HG03135 (cell line): Measurements from ENCODE around the gene CUX1.
A peak's percentile ranks its signal among the peaks of the same experiment; 100 is the strongest.
"Not testable (repeated sequence)": the region's sequence is repeated elsewhere in the genome, so short reads cannot be mapped to it uniquely, and the experiment has no call there.

Experiments
- ATAC-seq: cut with Tn5 transposase; IDR thresholded peaks from one replicate; pipeline ENCODE4 v1.9.1; 2021; ENCODE audit warnings: mild to moderate bottlenecking, moderate library complexity; ENCODE audit not compliant: unreplicated experiment

Gene CUX1

DNA sequence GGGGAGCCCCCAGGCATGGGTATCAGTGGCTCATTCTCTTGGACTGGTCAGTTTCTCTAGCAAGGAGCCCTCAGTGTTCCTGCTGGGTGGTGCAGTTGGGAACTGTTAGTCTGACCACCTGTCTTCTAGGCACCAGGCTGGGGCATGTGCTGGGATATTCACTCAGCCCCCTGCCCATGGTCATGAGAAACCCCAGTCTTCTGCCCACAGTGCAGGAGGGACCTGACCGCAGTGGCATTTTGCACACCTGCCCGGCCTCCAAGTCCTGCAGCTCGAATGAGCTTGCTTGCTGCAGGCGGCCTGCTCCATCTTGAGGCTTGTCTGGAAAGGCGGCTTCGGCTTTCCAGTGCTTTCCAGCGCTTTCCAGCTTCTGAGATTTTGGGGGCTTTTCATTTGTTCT is 36.3 kb downstream of the CUX1 start:
- ATAC-seq, result no peak

GRCh38 chr7:101854084-101854865 is 36.8 kb downstream of the CUX1 start:
- no peak for ATAC-seq

- peak; percentile 88 for ATAC-seq
Measured at GRCh38 chr7:101856473-101857357, 39.3 kb downstream of the CUX1 start.

GRCh38 chr7:101857358-101857811 is 40.0 kb downstream of the CUX1 start:
- peak; percentile 27 for ATAC-seq

GRCh38 chr7:101858437-101859385 is 41.3 kb downstream of the CUX1 start:
- ATAC-seq, result no peak

DNA sequence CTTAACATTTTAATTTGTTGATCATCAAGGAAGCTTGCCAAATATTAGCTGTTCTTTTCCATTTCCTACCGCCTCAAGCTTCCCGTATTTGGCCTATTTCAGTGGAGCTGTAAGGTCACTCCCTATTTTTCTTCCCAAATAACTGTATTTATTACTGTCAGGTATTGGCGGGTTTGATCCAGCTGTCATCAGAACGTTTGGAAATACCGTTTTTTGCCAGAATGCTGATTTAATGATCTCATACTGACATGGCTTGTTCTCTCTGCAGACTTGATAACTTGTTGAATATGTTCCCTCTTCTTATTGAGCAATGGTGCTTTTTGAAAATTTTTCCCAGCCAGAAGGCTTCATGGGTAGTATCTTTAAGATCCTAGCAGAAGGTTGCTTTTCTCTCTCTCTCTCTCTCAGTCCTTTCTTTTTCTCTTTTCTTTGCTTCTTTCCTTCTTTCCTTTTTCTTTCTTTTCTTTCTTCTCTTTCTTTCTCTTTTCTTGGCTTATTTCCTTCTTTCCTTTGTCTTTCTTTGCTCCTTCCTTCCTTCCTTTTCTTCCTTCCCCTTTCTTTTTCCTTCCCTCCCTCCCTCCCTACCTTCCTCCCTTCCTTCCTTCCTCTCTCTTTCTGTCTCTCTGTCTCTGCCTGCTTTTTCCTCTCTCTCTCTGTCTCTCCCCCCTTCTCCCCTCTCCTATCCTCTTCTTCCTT is 42.1 kb downstream of the CUX1 start:
- no peak for ATAC-seq

- ATAC-seq, result no peak
Measured at GRCh38 chr7:101860316-101861217, 43.1 kb downstream of the CUX1 start.

GRCh38 chr7:101861218-101861775 is 43.9 kb downstream of the CUX1 start:
- no peak for ATAC-seq

- ATAC-seq, result no peak
Measured at GRCh38 chr7:101862280-101863220, 45.1 kb downstream of the CUX1 start.

DNA sequence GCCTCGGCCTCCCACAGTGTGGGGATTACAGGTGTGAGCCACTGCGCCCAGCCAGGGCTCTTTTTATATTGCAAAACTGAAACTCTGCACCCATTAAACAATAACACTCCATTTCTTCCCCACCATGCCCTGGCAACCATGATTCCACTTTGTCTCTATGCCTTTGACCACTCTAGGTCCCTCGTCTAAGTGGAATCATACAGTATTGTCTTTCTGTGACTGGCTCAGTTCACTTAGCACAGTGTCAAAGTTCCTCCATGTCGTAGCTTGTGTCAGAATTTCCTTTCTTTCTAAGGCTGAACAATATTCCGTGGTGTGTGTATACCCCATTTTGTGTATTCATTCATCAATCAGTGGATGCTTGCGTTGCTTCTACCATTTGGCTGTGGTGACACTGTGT is 46.2 kb downstream of the CUX1 start:
- ATAC-seq, result no peak

DNA sequence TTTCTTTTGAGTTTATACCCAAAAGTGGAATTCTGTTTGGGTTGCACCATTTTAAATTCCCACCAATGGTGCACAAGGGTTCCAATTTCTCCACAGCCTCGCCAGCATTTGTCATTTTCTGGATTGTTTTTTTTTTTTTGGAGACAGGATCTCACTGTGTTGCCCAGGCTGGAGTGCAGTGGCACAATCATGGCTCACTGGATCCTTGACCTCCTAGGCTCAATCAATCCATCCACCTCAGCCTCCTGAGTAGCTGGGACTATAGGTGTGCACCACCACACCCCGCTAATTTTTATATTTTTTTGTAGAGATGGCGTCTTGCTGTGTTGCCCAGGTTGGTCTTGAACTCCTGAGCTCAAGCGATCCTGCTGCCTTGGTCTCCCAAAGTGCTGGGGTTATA is 46.6 kb downstream of the CUX1 start:
- ATAC-seq, result no peak

GRCh38 chr7:101865031-101865430 is 47.6 kb downstream of the CUX1 start:
- ATAC-seq, result no peak

- ATAC-seq, result no peak
Measured at GRCh38 chr7:101865455-101865854, 48.0 kb downstream of the CUX1 start.

DNA sequence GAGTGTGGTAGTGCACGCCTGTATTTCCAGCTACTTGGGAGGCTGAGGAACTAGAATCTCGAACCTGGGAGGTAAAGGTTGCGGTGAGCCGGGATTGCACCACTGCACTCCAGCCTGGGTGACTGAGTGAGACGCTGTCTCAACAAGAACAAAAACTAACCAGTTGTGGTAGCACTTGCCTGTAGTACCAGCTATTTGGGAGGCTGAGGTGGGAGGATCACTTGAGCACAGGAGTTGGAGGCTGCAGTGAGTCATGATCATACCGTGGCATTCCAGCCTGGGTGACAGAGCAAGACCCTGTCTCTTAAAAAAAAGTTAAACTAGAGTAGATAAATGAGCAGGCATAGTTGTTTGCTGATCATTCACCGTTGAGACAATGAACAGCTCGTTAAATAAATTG is 48.9 kb downstream of the CUX1 start:
- ATAC-seq, result no peak

- ATAC-seq, result no peak
Measured at GRCh38 chr7:101867265-101867664, 49.8 kb downstream of the CUX1 start.

- ATAC-seq, result not testable (repeated sequence)
Measured at GRCh38 chr7:101867681-101868080, 50.3 kb downstream of the CUX1 start.

DNA sequence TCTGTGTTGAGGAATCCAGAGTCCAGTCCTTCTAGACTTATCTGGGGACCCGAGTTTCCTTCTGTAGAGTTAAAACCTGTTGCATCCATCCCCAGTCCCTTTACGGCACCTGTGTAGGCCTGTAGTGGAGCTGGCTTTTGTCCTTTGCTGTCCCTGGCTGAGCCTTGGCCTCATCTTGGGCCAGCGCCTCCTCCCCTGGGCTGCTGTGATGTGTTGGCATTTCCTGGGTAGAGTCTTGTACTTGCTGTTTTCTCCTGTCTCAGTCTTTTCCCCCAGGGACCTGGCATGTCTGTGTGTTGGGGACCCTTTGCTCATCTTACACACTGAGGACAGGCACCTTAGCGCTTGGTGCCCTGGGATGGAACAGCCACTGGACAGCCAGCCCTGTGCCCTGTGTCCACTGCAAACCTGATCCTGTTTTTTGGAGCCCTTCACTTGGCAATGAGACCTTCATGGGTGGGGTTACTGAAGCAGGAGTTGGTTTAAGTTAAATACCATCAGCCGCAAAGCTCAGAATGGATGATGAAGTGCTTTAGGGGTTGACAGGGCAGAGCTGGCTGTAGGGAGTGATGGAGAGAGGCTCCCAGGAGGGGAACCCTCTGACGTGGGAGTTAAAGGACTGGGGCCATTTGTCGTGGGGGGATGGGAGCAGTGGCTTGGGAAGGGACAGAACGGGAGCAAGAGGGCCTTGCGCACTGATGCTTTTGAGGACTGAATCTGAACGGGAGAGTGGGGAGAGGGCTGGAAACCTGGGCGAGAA is 50.9 kb downstream of the CUX1 start:
- ATAC-seq, result no peak
